ENCODE results near the gene CASP7.

GRCh38 chr10:113711142-113711541, 31.4 kb downstream of the CASP7 start:
- no peak for TF ChIP-seq DPF2 (IDR thresholded peaks at IDR 0.05)
- TF ChIP-seq CTCF (IDR thresholded peaks at IDR 0.05 in 2 of 3, conservative IDR thresholded peaks at IDR 0.05 in 1 of 3; ENCODE audit: control insufficient read depth in 2 of 3, extremely low read depth in 1 of 3, insufficient read depth in 1 of 3, low read depth in 3 of 3, low read length in 3 of 3), result no peak
- TF ChIP-seq ZZZ3 (IDR thresholded peaks at IDR 0.05; ENCODE audit: control insufficient read depth, insufficient read length, low read depth), result no peak
- TF ChIP-seq POLR2AphosphoS5 (IDR thresholded peaks at IDR 0.05; ENCODE audit: low read length), result no peak
- TF ChIP-seq CREM (IDR thresholded peaks at IDR 0.05; ENCODE audit: low read depth), result no peak
- no peak for TF ChIP-seq BACH1 (IDR thresholded peaks at IDR 0.05; ENCODE audit: borderline replicate concordance)
- TF ChIP-seq MAX (IDR thresholded peaks at IDR 0.05; ENCODE audit: low read depth, low read length), result no peak
